Measurements from ENCODE around the gene XYLB. TPM values are rescaled to one million over a fixed set of nuclear protein-coding genes. Genes with fewer than 3 reads are reported as not detected.

XYLB gene
- total RNA-seq, 4 donors from 2014 or later: 2.4 to 5.0 (median 2.5) TPM

GRCh38 chr3:38457111-38458003, 110.8 kb downstream of the XYLB start:
- 84 to 89% methylated on average over 5 to 6 of the region's 9 CpGs for WGBS, 2 donors
- intact Hi-C loops (cut with DNase I): no loop called here
- Histone ChIP-seq H3K4me1 (peaks cover 32 to 71% (median 39%) of the 10 kb centered on the region in 3 donors), H3K27me3 (no peaks in the 10 kb centered on the region), H3K4me3 (no peak overlapping the region), H3K27ac (no peak overlapping the region), H3K36me3 (no peaks in the 10 kb centered on the region), H3K9me3 (no peaks in the 10 kb centered on the region)
- no peak for DNase-seq
- TF ChIP-seq CTCF (IDR thresholded peaks at IDR 0.05): no peak
- no peak for TF ChIP-seq POLR2A (IDR thresholded peaks at IDR 0.05)

- no peak for DNase-seq
- Histone ChIP-seq H3K27me3 (no peaks in the 10 kb centered on the region), H3K4me1 (peaks cover 26 to 60% (median 33%) of the 10 kb centered on the region in 3 donors), H3K9me3 (no peaks in the 10 kb centered on the region), H3K36me3 (no peaks in the 10 kb centered on the region), H3K4me3 (peak overlapping the region in 3 of 4 donors; percentile 5 to 39 (median 15)), H3K27ac (peak overlapping the region in 3 of 4 donors; percentile 4 to 38 (median 17))
- intact Hi-C loops (cut with DNase I): no loop called here
- WGBS, 2 donors: 40 to 52% methylated on average over 7 to 10 of the region's 13 CpGs
- TF ChIP-seq CTCF (IDR thresholded peaks at IDR 0.05): no peak
- TF ChIP-seq POLR2A (IDR thresholded peaks at IDR 0.05): no peak
Measured at GRCh38 chr3:38458796-38459498, 112.4 kb downstream of the XYLB start.

GRCh38 chr3:38459499-38460048, 113.0 kb downstream of the XYLB start:
- Histone ChIP-seq H3K36me3 (no peaks in the 10 kb centered on the region), H3K9me3 (no peaks in the 10 kb centered on the region), H3K4me3 (peak overlapping the region in 3 of 4 donors; percentile 5 to 39 (median 15)), H3K4me1 (peaks cover 22 to 57% (median 33%) of the 10 kb centered on the region in 3 donors), H3K27ac (peak overlapping the region in 3 of 4 donors; percentile 4 to 38 (median 17)), H3K27me3 (no peaks in the 10 kb centered on the region)
- TF ChIP-seq CTCF (IDR thresholded peaks at IDR 0.05): no peak
- TF ChIP-seq POLR2A (IDR thresholded peaks at IDR 0.05): no peak
- WGBS, 2 donors: 54 to 64% methylated on average over 2 to 3 of the region's 10 CpGs
- intact Hi-C loops (cut with DNase I): no loop called here
- DNase-seq: no peak

GRCh38 chr3:38460377-38461270, 114.0 kb downstream of the XYLB start:
- Histone ChIP-seq H3K4me3 (no peak overlapping the region), H3K9me3 (no peaks in the 10 kb centered on the region), H3K4me1 (peaks cover 13 to 46% (median 32%) of the 10 kb centered on the region in 3 donors), H3K27ac (peak overlapping the region in 2 of 4 donors; percentile 13 to 49), H3K36me3 (no peaks in the 10 kb centered on the region), H3K27me3 (no peaks in the 10 kb centered on the region)
- no peak for DNase-seq
- intact Hi-C loops (cut with DNase I): no loop called here
- no peak for TF ChIP-seq CTCF (IDR thresholded peaks at IDR 0.05)
- no peak for TF ChIP-seq POLR2A (IDR thresholded peaks at IDR 0.05)
- WGBS, 2 donors: 73 to 88% methylated on average over 8 to 10 of the region's 12 CpGs

Small RNA genes lying within 50 kb of the gene (small RNA-seq; reads per million reads assigned to genes)
- 0 reads per million in 4 donors for gene RNU6-235P

Other genes starting within 250 kb of the XYLB start
- gene ACAA1, start 209.7 kb upstream of the XYLB start, total RNA-seq: 10 to 100 TPM; 63.5 to 75.2 (median 68.7) TPM
- 10 to 100 TPM; 42.5 to 77.1 (median 60.2) TPM for gene MYD88, start 208.1 kb upstream of the XYLB start, total RNA-seq
- 10 to 100 TPM; 28.8 to 48.2 (median 37.6) TPM for gene OXSR1, start 181.2 kb upstream of the XYLB start, total RNA-seq
- under 1 TPM in 2 of 4 donors, not detected in 2; 0.48 to 0.76 TPM for gene SLC22A13, start 81.0 kb upstream of the XYLB start, total RNA-seq
- gene SLC22A14, start 64.5 kb upstream of the XYLB start, total RNA-seq: under 1 TPM in 2 of 4 donors, not detected in 2; 0.19 to 0.53 TPM
- 1 to 10 TPM; 1.1 to 4.0 (median 2.4) TPM for gene ACVR2B, start 107.1 kb downstream of the XYLB start, total RNA-seq
- gene EXOG, start 149.6 kb downstream of the XYLB start, total RNA-seq: 10 to 100 TPM in 1 of 4 donors, 1 to 10 TPM in 3; 3.3 to 10.3 (median 5.3) TPM

Measured in esophagus squamous epithelium (tissue), 5 donors.